HG03135 (cell line): Measurements from ENCODE around the gene SYMPK.
A peak's percentile ranks its signal among the peaks of the same experiment; 100 is the strongest.

Experiments
- ATAC-seq: cut with Tn5 transposase; IDR thresholded peaks from one replicate; pipeline ENCODE4 v1.9.1; 2021; ENCODE audit warnings: mild to moderate bottlenecking, moderate library complexity; ENCODE audit not compliant: unreplicated experiment

SYMPK gene

GRCh38 chr19:45826934-45827333, 36.0 kb downstream of the SYMPK start:
- no peak for ATAC-seq

GRCh38 chr19:45825917-45826893, 36.7 kb downstream of the SYMPK start:
- no peak for ATAC-seq

- no peak for ATAC-seq
Measured at GRCh38 chr19:45825263-45825605, 37.7 kb downstream of the SYMPK start.

DNA sequence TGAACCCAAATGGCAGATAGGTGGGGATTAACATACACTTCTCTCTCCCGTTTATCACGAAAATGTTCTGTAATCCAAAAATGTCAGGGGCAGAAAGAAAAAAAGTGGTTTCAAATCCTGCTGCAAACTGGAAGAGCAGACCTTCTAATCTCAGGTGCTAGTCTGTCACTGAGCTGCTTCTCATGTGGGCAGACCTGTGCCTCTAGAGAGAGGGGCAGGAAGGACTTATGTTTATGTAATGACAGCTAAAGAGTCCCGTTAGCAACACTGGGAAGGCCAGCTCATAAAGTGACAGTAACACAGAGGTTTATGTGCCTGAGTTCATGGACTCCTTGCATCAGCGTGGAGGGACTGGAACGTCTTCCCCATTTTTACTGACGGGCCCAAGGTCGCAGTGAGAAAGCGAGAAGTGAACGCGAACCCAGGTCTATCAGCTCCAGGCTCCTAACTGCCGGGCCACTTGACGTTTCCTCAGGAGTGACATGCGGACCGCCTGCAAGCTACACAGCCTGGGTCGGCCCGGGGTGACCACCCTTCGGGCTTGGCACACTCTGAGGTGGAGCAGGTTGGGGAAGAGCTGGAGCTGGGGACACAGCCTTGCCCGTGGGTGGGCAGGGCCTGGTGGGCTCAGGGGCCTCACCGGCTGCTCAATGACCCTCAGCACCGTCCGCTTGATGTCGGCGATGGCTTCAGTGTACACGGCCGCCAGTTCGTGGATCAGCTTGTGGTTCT, 38.2 kb downstream of the SYMPK start:
- ATAC-seq: no peak

DNA sequence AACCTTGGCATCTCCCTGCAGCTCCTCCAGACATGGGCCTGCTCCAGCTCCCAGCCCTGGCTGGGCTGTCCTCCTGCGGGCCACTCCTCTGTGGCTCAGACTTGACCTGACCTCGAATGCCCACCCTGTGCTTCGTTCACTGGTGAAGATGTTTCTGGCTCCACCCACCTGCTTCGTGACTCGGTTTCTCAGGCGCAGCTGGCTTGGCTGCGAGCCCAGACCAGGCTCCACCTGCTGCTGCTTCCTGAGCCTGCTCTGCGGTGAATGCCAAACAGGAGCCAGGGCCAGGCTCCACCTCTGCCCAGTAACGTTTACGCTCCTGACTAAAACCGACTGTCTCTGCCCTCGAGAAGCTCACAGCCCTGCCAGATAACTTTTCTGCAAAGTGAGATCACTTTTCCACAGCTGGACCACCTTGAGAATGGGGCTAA, 38.9 kb downstream of the SYMPK start:
- no peak for ATAC-seq

- no peak for ATAC-seq
Measured at GRCh38 chr19:45823182-45823581, 39.8 kb downstream of the SYMPK start.

GRCh38 chr19:45822716-45823115, 40.2 kb downstream of the SYMPK start:
- ATAC-seq: no peak

- ATAC-seq: no peak
Measured at GRCh38 chr19:45821570-45821969, 41.4 kb downstream of the SYMPK start.

DNA sequence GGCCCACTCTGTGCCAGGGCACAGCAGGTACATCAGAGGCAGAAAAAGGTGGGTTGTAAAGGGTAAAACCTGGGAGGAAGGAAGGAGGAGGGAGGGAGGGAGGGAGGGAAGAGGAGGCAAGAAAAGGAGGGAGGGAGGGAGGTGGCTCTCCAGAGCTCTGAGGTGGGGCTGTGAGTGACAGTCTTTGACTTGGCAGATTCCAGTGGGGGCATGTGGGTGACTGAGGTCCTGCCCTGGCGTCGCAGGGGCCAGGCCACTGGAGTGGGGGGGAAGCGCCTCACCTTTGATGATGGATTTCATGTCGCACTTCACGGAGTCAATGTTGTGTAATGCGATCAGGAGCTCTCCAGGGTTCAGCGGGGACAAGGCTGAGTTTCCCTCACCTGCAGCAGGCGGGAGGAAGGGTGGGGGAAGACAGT, 41.8 kb downstream of the SYMPK start:
- ATAC-seq: no peak

DNA sequence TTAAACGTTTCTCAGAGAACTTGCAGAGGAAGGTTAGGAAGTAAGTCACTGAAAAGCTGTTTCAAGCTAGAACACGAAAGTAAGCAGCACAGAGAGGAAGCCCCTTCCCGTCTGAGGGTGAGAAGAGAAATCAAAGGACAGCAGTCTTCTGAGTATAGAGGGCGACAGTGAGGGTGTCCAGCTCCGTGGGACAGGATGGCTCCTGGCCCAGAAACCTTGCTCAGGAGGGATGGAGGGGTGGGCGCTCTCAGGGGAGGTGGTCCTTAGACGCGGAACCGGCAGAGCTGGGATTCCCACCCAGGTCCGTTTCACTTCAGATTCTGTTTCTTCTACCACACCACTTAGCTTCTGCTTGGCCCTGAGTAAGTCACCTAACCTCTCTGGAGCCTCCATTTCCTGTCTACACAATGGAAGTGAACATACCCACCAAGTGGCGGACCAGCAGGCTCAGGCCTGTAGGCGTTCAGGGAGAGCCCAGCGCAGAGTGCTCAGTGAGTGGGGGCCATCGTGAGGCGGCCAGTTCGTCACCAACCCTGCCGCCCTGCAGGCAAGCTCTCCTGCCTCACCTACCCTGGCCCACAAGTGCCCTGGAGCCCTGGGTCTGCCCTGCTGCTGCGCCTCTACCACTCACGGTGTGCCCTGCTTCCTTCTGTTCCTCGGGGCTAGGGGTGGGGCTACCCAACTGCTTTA, 42.4 kb downstream of the SYMPK start:
- no peak for ATAC-seq

- ATAC-seq: no peak
Measured at GRCh38 chr19:45819769-45820168, 43.2 kb downstream of the SYMPK start.

GRCh38 chr19:45817725-45818301, 45.1 kb downstream of the SYMPK start:
- no peak for ATAC-seq

DNA sequence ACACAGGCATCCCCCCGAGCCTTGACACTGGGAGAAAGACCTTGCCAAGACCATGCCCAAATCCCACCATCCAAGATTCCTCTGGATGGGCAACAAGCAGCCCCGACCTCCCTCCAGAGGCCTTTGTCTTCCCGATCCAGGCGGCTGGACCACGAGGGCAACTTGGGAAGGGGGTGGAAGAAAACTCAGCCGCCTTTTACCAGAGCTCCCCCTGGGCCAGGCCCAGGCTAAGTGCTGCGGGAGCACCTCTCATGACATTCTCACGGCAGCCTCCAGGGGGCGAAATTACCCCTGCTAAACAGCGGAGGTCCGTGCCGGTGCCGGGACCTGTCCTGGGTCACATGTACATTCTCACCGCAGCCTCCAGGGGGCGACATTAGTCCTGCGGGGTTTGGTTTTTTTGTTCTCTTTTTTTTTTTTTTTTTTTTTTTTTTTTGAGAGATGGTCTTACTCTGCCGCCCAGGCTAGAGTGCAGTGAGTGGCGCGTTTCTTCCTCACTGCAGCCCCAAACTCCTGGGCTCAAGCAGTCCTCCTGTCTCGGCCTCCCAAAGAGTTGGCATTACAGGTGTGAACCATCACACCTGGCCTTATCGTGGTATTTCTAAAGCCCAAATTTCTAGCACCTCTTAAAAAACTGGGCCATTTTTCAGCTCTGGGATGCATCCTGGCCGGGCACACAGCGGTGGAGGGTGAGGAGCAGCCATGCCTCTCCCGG, 45.8 kb downstream of the SYMPK start:
- ATAC-seq: peak; percentile 80

DNA sequence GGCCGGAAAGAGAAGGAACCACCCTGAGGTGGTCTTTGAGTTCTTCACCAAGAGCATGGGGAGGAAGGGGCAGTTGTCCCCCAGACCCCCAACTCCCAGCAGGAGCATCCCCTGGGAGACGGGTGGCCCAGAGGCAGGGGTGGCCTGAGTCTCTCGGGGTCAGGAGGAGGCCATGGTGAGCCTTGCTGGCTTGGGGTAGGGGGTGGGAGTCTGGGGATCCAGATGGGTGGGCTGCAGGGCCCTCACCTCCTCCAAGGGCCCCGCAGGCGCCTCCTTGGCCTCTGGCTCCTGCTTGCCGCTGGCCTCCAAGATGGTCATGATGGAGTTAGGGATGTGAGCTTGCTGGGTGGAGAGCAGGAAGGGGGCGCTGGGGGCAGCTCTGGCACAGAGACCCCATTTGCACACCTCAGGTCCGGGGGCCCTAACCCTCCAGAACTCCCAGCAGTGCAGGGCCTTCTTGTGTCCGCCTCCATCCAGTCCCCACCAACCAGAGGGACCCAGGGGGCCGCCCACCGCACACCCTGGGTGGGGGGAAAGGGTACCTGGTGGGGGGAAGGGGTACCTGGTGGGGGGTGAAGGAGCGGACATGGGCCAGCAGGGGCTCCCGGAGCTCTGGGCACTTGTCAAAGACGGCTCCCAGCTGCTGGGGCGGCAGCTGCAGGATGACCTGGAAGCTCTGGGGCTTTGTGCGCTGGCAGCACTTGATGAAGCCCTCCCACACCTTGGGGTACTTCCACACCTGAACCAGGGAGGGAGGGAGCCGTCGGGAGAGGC, 46.5 kb downstream of the SYMPK start:
- no peak for ATAC-seq

- no peak for ATAC-seq
Measured at GRCh38 chr19:45815481-45816216, 47.3 kb downstream of the SYMPK start.

GRCh38 chr19:45814851-45815480, 48.0 kb downstream of the SYMPK start, which contains the start of gene RSPH6A:
RSPH6A (minus strand) TSS chr19:45815308; CDS start chr19:45815176, 132 bp downstream.
- ATAC-seq: no peak

- ATAC-seq: no peak
Measured at GRCh38 chr19:45814166-45814780, 48.7 kb downstream of the SYMPK start.

- ATAC-seq: no peak
Measured at GRCh38 chr19:45812297-45812696, 50.6 kb downstream of the SYMPK start.
